MM.1S (cell line): ENCODE data around the gene SUPT6H.

Source experiments
- DNase-seq: peaks from one replicate; pipeline ENCODE4 v3.0.0-alpha.2; 2015
- H2AFZ ChIP-seq: fragments of 300-600 bp; sonication (generic); 2 replicates; pipeline ENCODE4 v1.6.0; 2016; ENCODE audit warnings: antibody characterized with exemption, low read length
- H3F3A ChIP-seq: fragments of 300-600 bp; sonication (generic); 2 replicates; pipeline ENCODE4 v1.6.1; 2016; ENCODE audit warnings: mild to moderate bottlenecking, antibody characterized with exemption, low read length, moderate library complexity, mixed read lengths; ENCODE audit not compliant: insufficient read depth
- H3K27ac ChIP-seq: fragments of 300-600 bp; sonication (generic); 2 replicates; pipeline ENCODE4 v1.5.1; 2016; ENCODE audit warnings: mild to moderate bottlenecking, low read length
- H3K27me3 ChIP-seq: fragments of 300-600 bp; sonication (generic); replicated peaks from 2 replicates; pipeline ENCODE4 v1.6.0; 2016; ENCODE audit warnings: low read length; ENCODE audit not compliant: insufficient read depth
- H3K36me3 ChIP-seq: fragments of 300-600 bp; sonication (generic); replicated peaks from 2 replicates; pipeline ENCODE4 v1.6.1; 2016; ENCODE audit warnings: mild to moderate bottlenecking, low read length, mixed read lengths; ENCODE audit not compliant: insufficient read depth
- H3K4me1 ChIP-seq: fragments of 300-600 bp; sonication (generic); 2 replicates; pipeline ENCODE4 v1.6.1; 2016; ENCODE audit warnings: low read length, mixed read lengths
- H3K4me2 ChIP-seq: fragments of 300-600 bp; sonication (generic); 2 replicates; pipeline ENCODE4 v1.6.0; 2016; ENCODE audit warnings: low read depth, low read length
- H3K4me3 ChIP-seq: fragments of 300-600 bp; sonication (generic); 2 replicates; pipeline ENCODE4 v1.5.1; 2016; ENCODE audit warnings: low read length, mixed read lengths
- H3K79me2 ChIP-seq: fragments of 300-600 bp; sonication (generic); 2 replicates; pipeline ENCODE4 v1.6.1; 2016; ENCODE audit warnings: mixed run types, low read length, mixed read lengths
- H3K9ac ChIP-seq: fragments of 300-600 bp; sonication (generic); 2 replicates; pipeline ENCODE4 v1.6.1; 2016; ENCODE audit warnings: low read length, mixed read lengths
- H3K9me2 ChIP-seq: fragments of 300-600 bp; sonication (generic); replicated peaks from 2 replicates; pipeline ENCODE4 v1.6.1; 2016; ENCODE audit warnings: mild to moderate bottlenecking, low read length, mixed read lengths; ENCODE audit not compliant: insufficient read depth
- H3K9me3 ChIP-seq: fragments of 300-600 bp; sonication (generic); replicated peaks from 2 replicates; pipeline ENCODE4 v1.6.1; 2016; ENCODE audit warnings: mild to moderate bottlenecking, low read length, mixed read lengths; ENCODE audit not compliant: insufficient read depth
- H4K20me1 ChIP-seq: fragments of 300-600 bp; sonication (generic); 2 replicates; pipeline ENCODE4 v1.6.1; 2016; ENCODE audit warnings: mild to moderate bottlenecking, low read length, moderate library complexity, mixed read lengths; ENCODE audit not compliant: insufficient read depth
- CTCF ChIP-seq: fragments of 300-600 bp; sonication (generic); IDR thresholded peaks from 2 replicates; pipeline ENCODE4 v1.5.1; 2016; ENCODE audit warnings: antibody characterized with exemption, low read length, mixed read lengths
- EZH2 ChIP-seq: fragments of 300-600 bp; sonication (generic); optimal IDR thresholded peaks from 2 replicates; pipeline ENCODE3; 2017; ENCODE audit warnings: low read depth, mild to moderate bottlenecking, antibody characterized with exemption, low read length, mixed read lengths
- EZH2phosphoT487 ChIP-seq: fragments of 300-600 bp; sonication (generic); IDR thresholded peaks from 2 replicates; pipeline ENCODE4 v1.6.1; 2018; ENCODE audit warnings: antibody characterized with exemption, low read length

Gene SUPT6H

GRCh38 chr17:28618464-28618863 lies 43.5 kb upstream of the SUPT6H start:
- H3K4me2 ChIP-seq = no peak overlapping the region
- no peak overlapping the region for H3K9ac ChIP-seq
- DNase-seq = no peak
- no peaks in the 10 kb centered on the region for H3K9me3 ChIP-seq
- H3K27me3 ChIP-seq = no peaks in the 10 kb centered on the region
- TF ChIP-seq CTCF = no peak
- TF ChIP-seq EZH2 = no peak
- no peaks in the 10 kb centered on the region; the same call in 1 of the 2 replicates for H3K79me2 ChIP-seq
- no peak overlapping the region for H3K4me3 ChIP-seq
- H3K4me1 ChIP-seq = no peaks in the 10 kb centered on the region
- no peak overlapping the region for H2AFZ ChIP-seq
- H3K9me2 ChIP-seq = no peaks in the 10 kb centered on the region
- no peaks in the 10 kb centered on the region for H4K20me1 ChIP-seq
- no peaks in the 10 kb centered on the region; the same call in 1 of the 2 replicates for H3F3A ChIP-seq
- peaks cover 53% of the 10 kb centered on the region for H3K36me3 ChIP-seq
- H3K27ac ChIP-seq = no peak overlapping the region

- Histone ChIP-seq H3K36me3 (peaks cover 55% of the 10 kb centered on the region), H3K4me1 (no peaks in the 10 kb centered on the region), H4K20me1 (no peaks in the 10 kb centered on the region), H3K9ac (no peak overlapping the region), H3K4me3 (no peak overlapping the region), H3K4me2 (no peak overlapping the region), H3F3A (no peaks in the 10 kb centered on the region; the same call in 1 of the 2 replicates), H3K27ac (no peak overlapping the region), H3K79me2 (no peaks in the 10 kb centered on the region; the same call in 1 of the 2 replicates), H3K9me3 (no peaks in the 10 kb centered on the region), H3K27me3 (no peaks in the 10 kb centered on the region), H3K9me2 (no peaks in the 10 kb centered on the region), H2AFZ (no peak overlapping the region)
- no peak for DNase-seq
- no peak for TF ChIP-seq EZH2
- no peak for TF ChIP-seq EZH2phosphoT487
- no peak for TF ChIP-seq CTCF
These were observed 42.0 kb upstream of the SUPT6H start for GRCh38 chr17:28620010-28620409.

DNA sequence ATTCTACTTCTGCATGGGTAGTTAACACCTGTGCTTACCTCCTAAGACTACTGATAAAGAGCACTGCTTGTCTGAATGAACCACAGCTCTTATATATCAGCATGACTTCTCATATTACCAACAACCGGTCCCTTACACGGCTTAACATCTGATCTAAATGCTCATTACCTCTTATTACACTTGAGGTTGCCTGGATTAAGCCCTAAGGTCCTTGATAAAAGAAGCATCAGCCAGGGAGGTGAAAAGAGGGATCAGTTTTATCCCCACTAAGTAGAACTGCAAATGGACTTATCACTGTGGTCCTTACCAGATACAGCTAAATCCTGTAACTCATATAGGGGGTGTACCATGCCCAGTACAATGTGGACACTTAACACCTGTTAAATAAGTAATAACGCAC lies 39.8 kb upstream of the SUPT6H start:
- Histone ChIP-seq H3K27ac (no peak overlapping the region), H2AFZ (no peak overlapping the region), H3K4me3 (no peak overlapping the region), H3K36me3 (peaks cover 39% of the 10 kb centered on the region), H3K4me1 (no peaks in the 10 kb centered on the region), H3K9me3 (no peaks in the 10 kb centered on the region), H4K20me1 (no peaks in the 10 kb centered on the region), H3F3A (no peaks in the 10 kb centered on the region; the same call in 1 of the 2 replicates), H3K9ac (no peak overlapping the region), H3K4me2 (no peak overlapping the region), H3K27me3 (no peaks in the 10 kb centered on the region), H3K79me2 (no peaks in the 10 kb centered on the region; the same call in 1 of the 2 replicates), H3K9me2 (no peaks in the 10 kb centered on the region)
- no peak for DNase-seq
- TF ChIP-seq EZH2phosphoT487 (no peak), EZH2 (no peak), CTCF (no peak)
